Right lung (tissue), 5 donors: ENCODE data around the gene PTH1R. TPM values are rescaled to one million over a fixed set of nuclear protein-coding genes. Genes with fewer than 3 reads are reported as not detected.
"Not testable (repeated sequence)": the region's sequence is repeated elsewhere in the genome, so short reads cannot be mapped to it uniquely, and the experiment has no call there.

Experiments used
- DNase-seq, 2 donors: peaks; one replicate each; pipeline ENCODE4 v3.0.0-alpha.2; 2013
- polyA plus RNA-seq, 5 donors: library from polyadenylated mRNA; unstranded; fragments of 120-200 nt; gene quantifications; one replicate each; pipeline versions ENCODE4 v1.2.1 to v1.2.3, GENCODE V29; 2013; ENCODE audit warnings: inconsistent platforms in 1 of 5, low replicate concordance in 1 of 5; ENCODE audit not compliant: insufficient read length in 5 of 5, insufficient read depth in 1 of 5

The PTH1R gene
- polyA plus RNA-seq, 5 donors = 63.3 to 136 (median 78.3) TPM

DNA sequence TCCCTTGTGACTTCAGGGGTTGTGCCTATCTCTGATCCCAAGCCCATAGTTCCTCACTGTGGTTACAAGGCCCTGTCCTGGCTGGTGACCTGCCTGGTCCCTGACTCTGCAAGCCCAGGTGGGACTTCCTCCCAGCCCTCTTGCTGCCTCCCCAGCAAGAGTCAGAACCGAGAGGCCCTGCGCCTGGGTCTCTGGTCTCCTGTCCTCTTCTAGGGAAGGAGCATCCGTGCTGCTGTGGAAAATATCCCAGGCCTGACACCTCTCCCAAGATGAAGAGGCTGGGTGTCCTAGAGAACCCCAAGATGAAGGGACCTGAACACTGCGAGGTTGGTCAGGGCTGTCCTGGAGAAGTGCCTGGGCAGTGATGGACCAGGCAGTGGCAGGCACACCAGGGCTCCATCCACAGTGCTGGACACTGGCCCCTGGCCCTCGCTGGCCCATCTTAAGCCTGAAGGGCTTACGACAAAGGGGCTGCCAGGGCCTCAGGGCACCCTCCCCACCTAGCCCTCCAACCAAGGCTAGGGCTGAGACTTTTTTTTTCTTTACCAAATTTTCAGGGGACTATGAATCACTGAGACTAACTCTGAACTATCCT is 32.7 kb downstream of the PTH1R start:
- DNase-seq = no peak

DNA sequence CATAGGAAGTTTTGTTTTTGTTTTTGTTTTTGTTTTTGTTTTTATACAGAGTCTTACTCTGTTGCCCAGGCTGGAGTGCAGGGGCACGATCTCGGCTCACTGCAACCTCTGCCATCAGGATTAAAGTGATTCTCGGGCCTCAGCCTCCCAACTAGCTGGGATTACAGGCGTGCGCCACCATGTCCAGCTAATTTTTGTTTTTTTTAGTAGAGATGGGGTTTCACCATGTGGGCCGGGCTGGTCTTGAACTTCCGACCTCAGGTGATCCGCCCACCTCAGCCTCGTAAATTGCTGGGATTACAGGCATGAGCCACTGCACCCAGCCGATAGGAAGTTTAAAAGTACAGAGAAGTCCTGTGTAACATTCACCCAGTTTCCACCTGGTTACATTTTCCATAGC is 33.4 kb downstream of the PTH1R start:
- not testable (repeated sequence) for DNase-seq

DNA sequence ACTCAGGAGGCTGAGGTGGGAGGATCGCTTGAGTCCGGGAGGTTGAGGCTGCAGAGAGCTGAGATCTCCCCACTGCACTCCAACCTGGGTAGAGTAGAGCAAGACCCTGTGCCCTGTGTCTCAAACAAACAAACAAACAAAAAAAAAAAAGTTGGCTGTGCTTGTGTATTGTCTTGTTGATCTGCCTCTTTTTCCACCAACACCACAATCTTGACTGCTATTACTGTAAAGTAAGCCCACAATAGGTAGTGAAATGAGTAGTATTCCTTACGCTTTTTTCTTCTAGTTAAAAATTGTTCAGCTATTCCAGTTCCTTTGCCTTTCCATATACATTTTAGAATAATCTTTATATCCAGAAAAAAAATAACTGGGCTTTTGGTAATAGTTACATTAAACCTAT is 35.5 kb downstream of the PTH1R start:
- no peak for DNase-seq

DNA sequence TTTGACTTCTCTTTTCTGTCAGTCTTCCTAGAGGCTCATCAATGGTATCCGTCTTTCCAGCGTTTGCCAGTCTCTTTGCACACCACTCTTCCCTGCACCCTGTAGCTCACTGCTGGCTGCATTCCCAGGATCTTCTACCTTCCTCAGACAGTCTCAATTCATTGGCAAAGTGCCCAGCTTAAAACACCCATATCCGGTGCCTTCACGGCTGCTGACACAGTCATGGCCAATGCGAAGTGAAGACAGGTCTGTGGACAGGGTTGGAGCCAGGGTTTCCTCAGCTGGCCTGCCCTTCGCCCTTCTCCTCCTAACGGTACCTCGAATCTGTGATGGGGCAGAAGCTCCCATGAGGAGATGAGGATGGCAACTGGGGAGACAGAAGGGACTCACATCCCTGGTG is 36.1 kb downstream of the PTH1R start:
- no peak for DNase-seq

DNA sequence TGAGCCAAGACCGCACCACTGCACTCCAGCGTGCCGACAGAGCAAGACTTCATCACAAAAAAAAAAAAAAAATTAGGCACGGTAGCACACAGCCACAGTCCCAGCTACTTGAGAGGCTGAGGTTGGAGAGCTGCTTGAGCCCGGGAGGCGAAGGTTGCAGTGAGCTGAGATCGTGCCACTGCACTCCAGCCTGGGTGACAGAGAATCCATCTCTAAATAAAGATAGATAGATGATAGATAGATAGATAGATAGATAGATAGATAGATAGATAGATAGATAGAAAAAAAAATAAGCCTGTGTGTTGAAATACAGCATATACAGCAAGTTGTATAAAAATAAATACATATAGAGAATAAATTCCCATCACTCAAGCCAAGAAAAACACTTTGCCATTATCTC is 37.3 kb downstream of the PTH1R start:
- DNase-seq = no peak

DNA sequence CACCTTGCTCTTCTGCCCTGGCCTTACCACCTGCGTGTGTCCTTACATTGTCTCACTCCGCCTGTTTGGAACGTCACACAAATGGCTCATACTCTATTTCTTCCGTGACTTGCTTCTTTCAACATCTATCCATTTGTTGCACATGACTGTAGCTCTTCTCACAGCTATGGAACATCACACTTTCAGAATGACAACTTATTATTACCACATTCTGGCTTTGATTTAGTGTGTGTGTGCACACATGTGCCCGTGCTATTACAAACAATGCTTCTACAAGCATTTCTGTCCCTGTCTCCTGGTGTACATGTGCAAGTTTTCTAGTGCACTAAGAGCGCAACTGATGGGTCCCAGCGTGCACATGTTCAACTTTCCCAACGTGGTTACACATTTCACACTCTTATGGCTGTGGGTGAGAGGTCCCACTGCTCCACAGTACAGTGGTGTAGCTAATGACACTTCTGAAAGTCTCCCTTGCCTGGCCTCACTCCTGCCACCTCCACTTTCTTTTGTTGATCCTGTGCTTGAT is 37.8 kb downstream of the PTH1R start:
- DNase-seq = no peak

DNA sequence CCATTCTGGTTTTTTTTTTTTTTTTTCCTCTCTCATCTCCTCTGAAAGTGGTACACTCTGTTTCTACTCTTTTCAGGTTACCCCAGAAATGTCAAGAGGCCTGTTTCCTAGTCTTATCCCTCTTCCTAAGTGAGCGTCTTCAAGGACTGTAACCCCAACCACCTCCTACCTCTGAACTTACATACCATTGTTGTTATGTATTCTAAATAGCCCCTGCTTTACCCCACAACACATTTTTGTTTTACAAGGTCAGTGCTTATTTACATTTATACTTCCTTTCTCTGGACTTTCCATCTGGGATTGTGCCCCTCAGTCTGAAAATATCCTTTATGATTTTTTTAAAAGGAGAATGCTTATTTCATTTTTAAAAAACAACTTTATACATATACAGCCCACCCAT is 38.8 kb downstream of the PTH1R start:
- no peak for DNase-seq

DNA sequence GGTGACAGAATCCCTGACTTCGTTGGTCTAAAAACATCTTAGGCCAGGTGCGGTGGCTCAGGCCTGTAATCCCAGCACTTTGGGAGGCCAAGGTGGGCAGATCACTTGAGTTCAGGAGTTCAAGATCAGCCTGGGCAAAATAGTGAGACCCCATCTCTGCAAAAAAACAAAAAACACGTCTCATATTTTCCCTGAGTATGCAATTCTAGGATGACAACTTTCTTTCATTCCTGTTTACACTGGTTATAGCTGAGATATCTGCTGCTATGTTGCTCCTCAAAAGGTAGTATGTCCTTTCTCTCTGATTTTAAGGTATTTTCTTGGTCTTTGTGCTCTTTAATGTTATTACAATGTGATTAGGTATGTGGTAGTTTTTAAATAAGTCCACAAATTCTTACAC is 39.3 kb downstream of the PTH1R start:
- no peak for DNase-seq

DNA sequence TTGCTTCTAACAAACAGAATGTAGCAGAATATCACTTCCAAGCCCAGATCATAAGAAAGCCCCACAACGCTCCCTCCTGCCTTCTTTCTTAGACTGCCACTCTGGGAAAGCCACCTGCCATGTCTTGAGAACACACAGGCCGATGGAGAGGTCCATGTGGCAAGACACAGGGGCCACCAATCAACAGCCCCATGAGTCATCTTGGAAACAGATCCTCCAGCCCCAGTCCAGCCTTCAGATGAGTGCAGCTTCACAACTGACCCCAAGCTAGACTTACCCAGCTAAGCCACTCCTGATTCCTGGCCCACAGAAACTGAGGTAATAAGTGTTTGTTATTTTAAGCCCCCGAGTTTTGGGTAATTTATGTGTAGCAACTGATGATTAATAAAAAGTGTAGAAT is 39.7 kb downstream of the PTH1R start:
- DNase-seq = no peak

DNA sequence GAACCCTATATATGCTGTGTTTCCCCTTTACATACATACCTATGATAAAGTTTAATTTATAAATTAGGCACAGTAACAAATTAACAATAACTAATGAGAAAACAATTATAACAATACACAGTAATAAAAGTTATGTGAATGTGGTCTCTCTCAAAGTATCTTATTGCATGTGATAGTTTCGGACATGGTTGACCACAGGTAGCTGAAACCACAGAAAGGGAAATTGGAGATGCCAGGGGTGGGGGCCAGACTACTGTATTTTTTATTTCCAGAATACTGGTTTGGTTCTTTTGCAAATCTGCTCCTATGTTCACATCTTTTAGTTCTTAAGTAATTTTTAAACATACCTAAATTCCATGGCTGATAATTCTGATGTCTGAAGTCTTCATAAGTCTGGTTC is 40.7 kb downstream of the PTH1R start:
- no peak for DNase-seq

DNA sequence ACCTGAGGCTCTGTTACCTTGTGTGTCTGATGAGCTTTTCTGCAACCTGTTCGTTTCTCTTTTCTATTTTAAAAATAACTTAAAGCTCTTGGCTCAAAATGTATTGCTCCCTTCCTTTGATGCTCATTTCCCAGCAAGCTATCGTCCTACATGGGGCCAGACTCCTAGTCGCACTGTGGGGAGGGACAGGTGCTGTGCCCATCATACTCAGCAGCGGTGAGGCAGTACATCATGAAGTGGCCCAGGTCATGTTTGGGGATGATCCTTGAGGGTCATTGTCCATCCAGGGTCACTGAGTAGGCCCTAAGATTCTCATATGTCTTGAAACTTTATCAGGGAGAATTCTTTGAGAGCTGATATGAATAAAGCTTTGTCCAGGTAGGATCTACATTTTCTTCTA is 41.1 kb downstream of the PTH1R start:
- DNase-seq = no peak

DNA sequence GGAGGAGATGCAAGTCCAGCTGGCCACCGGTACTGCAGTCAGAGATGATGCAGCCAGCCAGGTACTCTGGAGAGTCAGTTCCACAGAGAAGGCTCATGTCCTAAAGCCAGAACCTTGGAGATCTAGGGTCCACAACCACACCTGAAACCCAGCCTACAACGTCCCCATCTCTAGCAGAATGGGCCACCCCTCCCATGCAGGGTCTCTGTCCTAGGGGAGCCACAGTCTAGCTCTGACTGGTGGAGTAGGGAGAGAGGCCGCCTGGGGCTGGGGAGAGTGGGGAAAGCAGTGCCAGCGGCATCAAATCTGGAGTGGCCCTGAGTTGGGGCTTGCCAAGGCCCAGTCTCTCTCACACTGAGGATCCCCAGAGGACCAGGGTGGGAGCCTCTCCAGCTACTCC is 43.5 kb downstream of the PTH1R start:
- DNase-seq = no peak

DNA sequence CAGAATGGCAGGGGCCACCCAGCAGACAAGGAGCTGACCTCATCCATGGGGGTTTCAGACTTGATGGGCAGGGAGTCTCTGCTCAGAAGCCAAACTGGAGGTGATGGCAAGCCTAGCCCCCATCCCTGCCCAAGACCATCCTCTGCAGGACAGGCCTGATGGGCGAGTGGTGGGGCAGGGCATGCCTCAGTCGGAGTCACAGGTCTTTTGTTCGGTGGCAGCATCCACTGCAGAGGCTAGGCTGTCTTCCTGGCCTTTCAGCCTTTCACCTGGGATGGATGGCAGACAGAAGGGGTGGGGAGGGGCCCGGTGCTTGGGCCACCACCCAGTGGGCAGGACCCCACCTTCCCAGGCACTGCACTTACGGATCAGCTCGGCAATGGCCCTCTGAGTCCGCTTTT is 44.4 kb downstream of the PTH1R start:
- DNase-seq = no peak

DNA sequence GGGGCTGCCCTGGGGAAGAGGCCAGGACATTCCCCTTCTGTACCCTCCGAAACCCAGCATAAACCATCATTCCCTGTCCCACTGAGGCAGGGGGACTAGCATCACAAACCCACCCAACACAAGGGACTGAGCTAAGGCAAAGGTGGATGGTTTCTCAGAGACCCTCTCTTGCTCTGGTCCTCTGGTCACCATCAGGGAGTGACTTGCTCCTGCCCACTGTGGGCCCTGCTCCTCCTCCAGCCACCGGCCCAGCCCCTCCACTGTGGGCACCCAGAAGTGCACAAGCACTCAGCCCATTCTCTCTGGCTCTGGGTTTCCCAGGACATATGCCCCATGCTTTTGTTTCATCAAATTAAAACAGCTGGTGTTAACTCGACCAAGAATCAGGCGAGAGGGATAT is 44.9 kb downstream of the PTH1R start:
- DNase-seq = no peak

DNA sequence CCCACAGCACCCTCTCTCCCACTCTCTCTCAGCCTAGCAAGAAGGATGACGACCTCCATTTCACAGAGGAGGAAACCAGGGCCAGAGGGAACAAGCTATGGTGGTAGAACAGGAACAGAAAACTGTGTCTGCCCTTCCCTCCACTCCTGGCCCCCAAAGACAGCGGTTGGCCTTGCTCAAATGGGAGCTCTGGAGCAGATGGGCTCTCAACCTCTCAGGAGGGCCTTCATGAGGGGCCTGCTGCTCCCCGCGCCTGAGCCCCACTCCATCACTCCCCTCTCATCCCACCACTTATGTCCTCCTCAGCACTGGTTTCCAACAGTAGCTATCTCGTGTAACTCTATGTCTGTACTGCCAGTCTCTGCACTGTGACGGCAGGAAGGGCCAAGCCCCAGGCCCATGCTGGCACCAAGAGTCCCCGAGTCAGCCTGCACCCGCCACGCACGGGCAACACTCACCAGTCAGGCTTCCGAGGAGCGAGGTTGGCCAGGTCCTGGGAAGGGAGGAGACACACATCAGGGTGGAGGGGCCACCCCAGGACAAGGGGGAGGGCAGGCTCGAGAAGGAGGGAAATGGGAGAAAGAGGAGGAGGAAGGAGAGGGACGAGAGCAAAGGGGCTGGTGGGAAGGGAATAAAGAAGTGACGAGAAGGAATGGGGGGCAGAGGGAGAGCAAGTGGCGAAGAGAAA is 45.5 kb downstream of the PTH1R start:
- DNase-seq = no peak

DNA sequence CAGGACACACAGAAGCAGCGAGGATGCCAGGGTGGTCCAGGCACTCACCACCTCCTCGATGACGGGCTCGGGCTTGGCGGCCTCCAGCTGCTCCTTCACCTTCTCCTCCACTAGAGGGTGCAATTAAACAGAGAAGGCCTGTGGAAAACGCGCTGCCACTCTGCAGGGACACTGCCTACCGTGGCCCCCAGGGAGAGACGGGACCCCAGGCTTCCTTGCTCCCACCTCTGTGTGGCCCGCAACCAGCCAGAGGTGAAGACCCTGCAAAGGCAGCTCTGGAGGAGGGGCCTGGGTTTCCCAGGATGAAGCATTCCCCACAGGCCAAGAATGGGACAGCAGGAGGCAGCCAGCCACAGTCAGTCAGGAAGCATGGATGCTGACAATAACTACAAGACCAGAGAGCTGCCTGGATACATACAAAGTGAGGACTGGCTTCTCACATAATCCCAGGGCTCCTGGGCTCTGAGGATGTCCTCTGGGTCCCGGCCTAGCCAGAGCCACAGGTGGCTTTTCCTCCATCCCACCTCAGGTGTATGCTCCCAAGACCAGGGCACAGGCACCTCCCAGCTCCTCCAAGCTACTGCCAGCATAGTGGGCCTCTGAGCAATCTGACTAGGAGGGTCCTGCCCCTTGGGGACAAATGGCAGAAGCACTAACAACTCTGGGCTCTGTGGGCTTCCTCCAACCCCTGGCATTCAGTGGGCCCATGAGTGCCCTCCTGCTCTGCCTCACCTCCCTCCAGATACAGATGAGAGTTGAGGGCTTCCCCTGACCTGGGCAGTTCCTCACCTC is 46.2 kb downstream of the PTH1R start:
- DNase-seq = no peak

DNA sequence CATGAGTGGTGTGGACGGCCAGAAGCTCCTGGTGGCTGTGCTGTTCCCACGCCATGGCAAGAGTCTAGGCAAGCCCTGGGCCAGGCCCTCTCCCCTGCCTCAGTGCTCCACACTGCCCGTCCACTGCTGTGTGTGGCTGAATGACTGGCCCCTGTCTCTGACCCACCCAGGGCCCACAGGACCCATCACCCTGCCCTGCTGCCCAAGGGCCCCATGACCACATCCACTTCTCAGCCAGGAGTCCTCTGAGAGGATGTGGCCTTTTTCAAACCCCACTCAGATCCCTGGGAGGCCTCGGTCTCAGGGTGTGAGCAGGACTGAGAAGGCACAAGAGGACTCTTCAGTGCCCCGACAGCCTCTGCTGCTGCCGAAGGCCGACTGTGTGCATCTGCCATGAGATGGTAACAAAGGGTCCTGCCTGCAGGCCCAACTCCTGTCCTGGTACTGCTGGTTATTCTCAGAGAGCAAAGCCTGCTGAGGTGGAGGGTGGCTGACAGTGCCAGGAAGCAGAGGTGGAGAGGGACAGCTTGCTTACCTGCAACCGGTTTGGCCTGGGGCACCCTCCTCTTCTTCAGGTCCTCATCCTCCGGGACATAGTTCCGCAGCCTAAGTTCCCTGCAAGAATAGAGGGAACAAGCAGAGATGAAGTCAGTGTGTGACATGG is 47.5 kb downstream of the PTH1R start:
- no peak for DNase-seq

DNA sequence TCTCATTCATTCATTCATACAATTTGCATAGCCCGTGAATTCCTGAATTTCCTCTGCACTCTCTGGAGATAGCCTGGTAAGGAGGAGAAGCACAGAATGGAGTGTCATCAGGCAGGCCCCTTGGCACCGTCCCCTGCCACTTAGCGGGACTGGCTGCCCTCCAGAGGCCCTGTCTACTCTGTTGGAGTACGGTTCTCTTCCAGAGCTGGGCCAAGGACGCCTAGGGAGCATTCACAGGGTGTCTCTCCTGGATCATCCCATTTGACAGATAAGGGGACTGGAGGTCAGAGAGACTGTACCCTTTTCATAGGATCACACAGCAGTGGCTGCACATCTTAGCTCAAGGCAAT is 48.0 kb downstream of the PTH1R start:
- no peak for DNase-seq

DNA sequence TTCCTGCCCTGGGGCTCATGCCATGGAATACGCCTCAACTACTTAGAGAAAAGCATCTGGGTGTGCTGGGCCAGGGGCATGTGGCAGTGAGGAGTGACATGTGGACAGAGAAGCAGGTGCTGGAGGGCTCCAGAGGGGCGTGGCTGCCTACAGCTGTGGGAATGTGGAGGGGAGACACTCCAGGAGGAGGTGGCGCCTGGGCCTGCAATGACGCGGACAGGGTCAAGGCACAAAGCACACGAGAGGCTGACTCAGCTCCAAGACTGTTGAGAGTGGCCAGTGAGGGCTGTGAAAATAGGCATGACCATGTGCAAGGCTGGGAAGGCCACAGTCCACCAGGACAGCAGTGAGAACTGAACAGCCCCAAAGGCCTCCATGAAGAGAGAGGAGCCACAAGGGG is 48.5 kb downstream of the PTH1R start:
- DNase-seq = no peak

DNA sequence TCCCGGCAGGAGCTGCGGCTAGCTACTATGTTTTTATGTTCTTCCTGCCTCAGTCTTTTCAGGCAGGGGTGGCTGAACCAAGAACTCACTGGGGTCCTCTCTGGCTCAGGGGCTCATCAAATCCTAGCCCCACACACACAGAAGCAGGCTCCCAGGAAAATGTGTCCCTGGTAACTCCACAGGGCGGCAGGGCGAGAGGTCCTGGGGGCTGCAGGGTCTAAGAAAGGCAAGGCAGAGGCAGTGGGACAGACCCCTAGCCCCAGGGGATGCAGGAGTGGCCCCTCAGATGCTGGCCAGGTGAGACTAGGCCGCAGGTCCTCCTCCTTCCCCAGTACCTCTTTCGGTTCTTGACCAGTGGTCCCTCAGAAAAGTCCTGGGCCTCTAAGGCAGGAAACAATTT is 48.9 kb downstream of the PTH1R start:
- DNase-seq = no peak

DNA sequence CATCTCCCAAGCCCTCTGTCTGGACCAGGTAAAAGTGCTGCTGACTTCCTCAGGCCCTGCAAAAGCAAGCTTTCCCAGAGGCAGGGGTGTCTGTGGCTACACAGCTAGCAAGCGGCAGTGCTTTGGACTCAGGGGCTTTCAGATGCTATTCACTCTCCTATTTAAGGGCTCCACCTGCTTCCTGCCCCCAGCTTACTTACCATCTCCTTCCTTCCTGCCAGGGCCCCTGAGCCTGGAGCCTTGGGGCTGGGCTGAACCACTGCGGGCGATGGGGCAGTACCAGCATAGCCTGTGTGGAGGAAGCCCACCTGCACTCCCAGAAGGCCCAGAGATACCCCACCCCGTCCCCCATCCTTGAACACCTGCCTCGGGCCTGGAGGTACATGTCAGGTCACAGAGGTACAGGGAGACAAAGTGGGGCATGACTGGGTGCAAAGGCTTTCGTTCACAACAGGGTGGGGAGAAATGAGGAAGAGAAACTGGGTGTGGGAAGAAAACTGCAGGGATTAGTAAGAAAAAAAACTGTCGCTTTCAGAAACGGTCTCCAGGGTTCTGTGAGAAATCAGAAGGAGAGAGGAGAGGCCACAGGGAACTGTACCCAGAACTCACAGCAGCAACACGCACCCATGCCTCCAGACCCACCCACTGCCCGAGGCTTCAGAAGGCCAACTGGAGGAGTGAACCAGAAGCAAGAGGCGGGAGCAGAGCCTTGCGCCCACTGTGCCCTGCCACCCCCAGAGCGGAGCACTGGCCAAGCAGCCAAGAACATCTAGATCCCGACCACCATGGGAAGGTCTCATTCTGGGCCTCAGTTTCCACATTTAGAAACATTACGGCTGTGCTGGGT is 49.6 kb downstream of the PTH1R start:
- DNase-seq = no peak

DNA sequence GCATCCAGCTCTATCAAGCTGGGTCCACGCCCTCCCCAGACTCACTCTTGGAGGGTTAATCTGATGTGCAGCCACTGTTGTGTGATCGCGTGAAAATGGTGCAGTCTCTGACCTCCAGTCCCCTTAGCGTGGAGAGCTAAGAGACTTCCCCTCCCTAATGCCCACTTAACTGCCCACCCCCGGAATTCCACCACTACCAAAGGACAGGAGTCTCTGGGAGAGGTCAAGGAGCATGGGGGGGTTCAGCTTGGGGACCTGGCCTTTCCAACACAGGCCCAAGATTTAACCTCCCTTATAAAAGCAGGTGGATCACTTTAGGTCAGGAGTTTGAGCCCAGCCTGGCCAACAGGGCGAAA is 50.2 kb downstream of the PTH1R start:
- no peak for DNase-seq
